Measurements from ENCODE around the gene ADO.
A peak's percentile ranks its signal among the peaks of the same experiment; 100 is the strongest.

ADO gene

GRCh38 chr10:62817766-62818425 lies 13.4 kb downstream of the ADO start:
- peak overlapping the region; percentile 77 for H3K4me3 ChIP-seq (ENCODE audit: low read depth, low read length)
- DNase-seq (ENCODE audit: low read depth): peak; percentile 75
- peak; percentile 59 for TF ChIP-seq CTCF (conservative IDR thresholded peaks at IDR 0.05; ENCODE audit: low read depth, low read length)

- H3K4me3 ChIP-seq (ENCODE audit: low read depth, low read length): peak overlapping the region; percentile 77
- no peak for TF ChIP-seq CTCF (conservative IDR thresholded peaks at IDR 0.05; ENCODE audit: low read depth, low read length)
- peak; percentile 4 for DNase-seq (ENCODE audit: low read depth)
These were observed 14.0 kb downstream of the ADO start for GRCh38 chr10:62818426-62819011.

- H3K4me3 ChIP-seq (ENCODE audit: low read depth, low read length): no peak overlapping the region
- TF ChIP-seq CTCF (conservative IDR thresholded peaks at IDR 0.05; ENCODE audit: low read depth, low read length): no peak
These were observed 14.8 kb downstream of the ADO start for GRCh38 chr10:62819141-62819920.

GRCh38 chr10:62820586-62820985 lies 16.1 kb downstream of the ADO start:
- no peak for TF ChIP-seq CTCF (conservative IDR thresholded peaks at IDR 0.05; ENCODE audit: low read depth, low read length)
- no peak for DNase-seq (ENCODE audit: low read depth)
- H3K4me3 ChIP-seq (ENCODE audit: low read depth, low read length): no peak overlapping the region

More at GRCh38 chr10:62819141-62819920, 14.8 kb downstream of the ADO start:
- peak; percentile 12 for DNase-seq (ENCODE audit: low read depth)

GRCh38 chr10:62826273-62826672 lies 21.8 kb downstream of the ADO start:
- no peak for DNase-seq (ENCODE audit: low read depth)
- no peak overlapping the region for H3K4me3 ChIP-seq (ENCODE audit: low read depth, low read length)
- TF ChIP-seq CTCF (conservative IDR thresholded peaks at IDR 0.05; ENCODE audit: low read depth, low read length): no peak

GRCh38 chr10:62829622-62830021 lies 25.1 kb downstream of the ADO start:
- no peak overlapping the region for H3K4me3 ChIP-seq (ENCODE audit: low read depth, low read length)
- TF ChIP-seq CTCF (conservative IDR thresholded peaks at IDR 0.05; ENCODE audit: low read depth, low read length): no peak
- no peak for DNase-seq (ENCODE audit: low read depth)

All from choroid plexus epithelial cell (primary cell).